Glutamatergic neuron (in vitro differentiated cells): ENCODE data around the gene ARHGEF1. TPM values are rescaled to one million over a fixed set of nuclear protein-coding genes. Genes with fewer than 3 reads are reported as not detected.
"Not testable (repeated sequence)": the region's sequence is repeated elsewhere in the genome, so short reads cannot be mapped to it uniquely, and the experiment has no call there.

ENCODE experiments used
- DNase-seq: peaks from one replicate; pipeline ENCODE4 v3.0.0; 2022
- H3K27ac Mint-ChIP-seq: one replicate; pipeline ENCODE4 v1.8.0; 2020; ENCODE audit warnings: mild to moderate bottlenecking, mixed read lengths, inconsistent platforms; ENCODE audit not compliant: unreplicated experiment
- H3K27me3 Mint-ChIP-seq: one replicate; pipeline ENCODE4 v1.8.0; 2020; ENCODE audit warnings: mild to moderate bottlenecking, moderate library complexity, mixed read lengths, inconsistent platforms; ENCODE audit not compliant: unreplicated experiment
- H3K36me3 Mint-ChIP-seq: one replicate; pipeline ENCODE4 v1.8.0; 2020; ENCODE audit warnings: mild to moderate bottlenecking, mixed read lengths, inconsistent platforms; ENCODE audit not compliant: unreplicated experiment
- H3K4me1 Mint-ChIP-seq: one replicate; pipeline ENCODE4 v1.8.0; 2020; ENCODE audit warnings: mild to moderate bottlenecking, low read depth, mixed read lengths, inconsistent platforms; ENCODE audit not compliant: unreplicated experiment
- H3K4me3 Mint-ChIP-seq: one replicate; pipeline ENCODE4 v1.8.0; 2020; ENCODE audit warnings: mild to moderate bottlenecking, mixed read lengths, inconsistent platforms; ENCODE audit not compliant: unreplicated experiment
- H3K9me3 Mint-ChIP-seq: one replicate; pipeline ENCODE4 v1.8.0; 2020; ENCODE audit warnings: mild to moderate bottlenecking, moderate library complexity, mixed read lengths, inconsistent platforms; ENCODE audit not compliant: unreplicated experiment
- total RNA-seq: library from RNA; stranded (reverse); fragmentation: NEBNext Ultra II Directional; extraction: Animal tissue kit (Norgen Biotek cat#: 25700); gene quantifications from one replicate; pipeline ENCODE4 v1.2.1, GENCODE V29; 2021; ENCODE audit not compliant: unreplicated experiment
- TF ChIP-seq, protein P1 (sequence below): fragments of 200-600 bp; sonication (generic); IDR thresholded peaks from one replicate; pipeline ENCODE4 v1.5.0; 2021; ENCODE audit not compliant: partially characterized antibody, unreplicated experiment

ARHGEF1 gene
- total RNA-seq, 1 donor from 2014 or later = 78.7 TPM

DNA sequence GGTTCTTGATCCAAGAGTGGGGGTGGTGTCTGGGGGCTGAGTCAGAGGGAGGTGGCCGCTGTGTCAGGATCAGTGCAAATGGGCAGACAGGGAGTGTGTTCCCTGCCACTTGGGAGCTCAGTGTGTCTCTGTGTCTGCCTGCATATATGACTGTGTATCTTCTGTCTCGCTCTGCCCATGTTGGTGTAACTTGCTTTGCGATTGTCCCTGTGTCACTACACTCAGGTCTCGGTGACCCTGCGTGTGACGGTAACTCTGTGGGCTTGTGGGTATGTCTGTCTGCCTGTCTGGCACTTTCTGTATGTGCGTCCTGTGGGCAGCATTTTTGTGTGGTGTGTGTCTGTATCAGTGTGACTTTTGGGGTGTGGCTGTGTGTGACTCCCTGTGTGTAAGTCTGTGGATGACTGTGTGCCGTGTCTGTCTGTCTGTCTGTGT is 53.4 kb downstream of the ARHGEF1 start:
- Mint-ChIP-seq H3K27ac (no peak overlapping the region), H3K4me1 (peaks cover 43% of the 10 kb centered on the region), H3K27me3 (peaks cover 20% of the 10 kb centered on the region), H3K9me3 (peaks cover 14% of the 10 kb centered on the region), H3K36me3 (no peaks in the 10 kb centered on the region), H3K4me3 (peak overlapping the region; percentile 37)
- TF ChIP-seq, protein P1, sequence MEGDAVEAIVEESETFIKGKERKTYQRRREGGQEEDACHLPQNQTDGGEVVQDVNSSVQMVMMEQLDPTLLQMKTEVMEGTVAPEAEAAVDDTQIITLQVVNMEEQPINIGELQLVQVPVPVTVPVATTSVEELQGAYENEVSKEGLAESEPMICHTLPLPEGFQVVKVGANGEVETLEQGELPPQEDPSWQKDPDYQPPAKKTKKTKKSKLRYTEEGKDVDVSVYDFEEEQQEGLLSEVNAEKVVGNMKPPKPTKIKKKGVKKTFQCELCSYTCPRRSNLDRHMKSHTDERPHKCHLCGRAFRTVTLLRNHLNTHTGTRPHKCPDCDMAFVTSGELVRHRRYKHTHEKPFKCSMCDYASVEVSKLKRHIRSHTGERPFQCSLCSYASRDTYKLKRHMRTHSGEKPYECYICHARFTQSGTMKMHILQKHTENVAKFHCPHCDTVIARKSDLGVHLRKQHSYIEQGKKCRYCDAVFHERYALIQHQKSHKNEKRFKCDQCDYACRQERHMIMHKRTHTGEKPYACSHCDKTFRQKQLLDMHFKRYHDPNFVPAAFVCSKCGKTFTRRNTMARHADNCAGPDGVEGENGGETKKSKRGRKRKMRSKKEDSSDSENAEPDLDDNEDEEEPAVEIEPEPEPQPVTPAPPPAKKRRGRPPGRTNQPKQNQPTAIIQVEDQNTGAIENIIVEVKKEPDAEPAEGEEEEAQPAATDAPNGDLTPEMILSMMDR = no peak
- no peak for DNase-seq

GRCh38 chr19:41936961-41937360 is 54.0 kb downstream of the ARHGEF1 start:
- Mint-ChIP-seq H3K27ac (no peak overlapping the region), H3K4me3 (peak overlapping the region; percentile 37), H3K9me3 (peaks cover 18% of the 10 kb centered on the region), H3K27me3 (peaks cover 23% of the 10 kb centered on the region), H3K4me1 (peaks cover 41% of the 10 kb centered on the region), H3K36me3 (no peaks in the 10 kb centered on the region)
- no peak for DNase-seq
- TF ChIP-seq, protein P1 = no peak

- Mint-ChIP-seq H3K4me1 (peaks cover 35% of the 10 kb centered on the region), H3K9me3 (peaks cover 18% of the 10 kb centered on the region), H3K4me3 (peak overlapping the region; percentile 63), H3K27me3 (peaks cover 20% of the 10 kb centered on the region), H3K27ac (peak overlapping the region; percentile 10), H3K36me3 (peaks cover 2% of the 10 kb centered on the region)
- DNase-seq = no peak
- TF ChIP-seq, protein P1 = peak; percentile 26
Observed at GRCh38 chr19:41937525-41938468, 54.8 kb downstream of the ARHGEF1 start.

- H3K4me3 Mint-ChIP-seq, DNase-seq, H3K36me3 Mint-ChIP-seq, H3K27ac Mint-ChIP-seq: not testable (repeated sequence)
- Mint-ChIP-seq H3K9me3 (peaks cover 13% of the 10 kb centered on the region), H3K4me1 (peaks cover 22% of the 10 kb centered on the region), H3K27me3 (peaks cover 16% of the 10 kb centered on the region)
Observed at GRCh38 chr19:41939209-41939608, 56.2 kb downstream of the ARHGEF1 start.

GRCh38 chr19:41939861-41940730 is 57.1 kb downstream of the ARHGEF1 start:
- no peak overlapping the region for H3K27ac Mint-ChIP-seq
- no peak for DNase-seq

More at GRCh38 chr19:41939861-41940730, 57.1 kb downstream of the ARHGEF1 start:
- Mint-ChIP-seq H3K36me3 (peaks cover 6% of the 10 kb centered on the region), H3K27me3 (peaks cover 19% of the 10 kb centered on the region), H3K9me3 (peaks cover 14% of the 10 kb centered on the region), H3K4me1 (peaks cover 16% of the 10 kb centered on the region), H3K4me3 (peak overlapping the region; percentile 73)
- TF ChIP-seq, protein P1 = no peak
